Left cardiac atrium (tissue), 4 donors: ENCODE data around the gene BNIP3. TPM values are rescaled to one million over a fixed set of nuclear protein-coding genes. Genes with fewer than 3 reads are reported as not detected.
"Not testable (repeated sequence)": the region's sequence is repeated elsewhere in the genome, so short reads cannot be mapped to it uniquely, and the experiment has no call there.

Source experiments
- ATAC-seq, 2 donors: fragments of 200-7000 bp; cut with Tn5 transposase; one replicate each; pipeline ENCODE4 v1.9.1; 2020; ENCODE audit warnings: mild to moderate bottlenecking in 2 of 2, moderate library complexity in 2 of 2
- DNase-seq: peaks from one replicate; pipeline ENCODE4 v3.0.0-alpha.2; 2020
- intact Hi-C, 2 donors: fragments of 100-400 bp; cut with DNase I; formaldehyde crosslinking; loops; one replicate each; pipeline versions ENCODE4 v1.14.1 to v1.15.1; 2022 to 2023
- total RNA-seq, 2 donors: library from RNA; stranded (reverse); fragmentation: NEBNext Ultra II Directional; extraction: Animal tissue kit (Norgen Biotek cat#: 25700); gene quantifications; one replicate each; pipeline ENCODE4 v1.2.1, GENCODE V29; 2021
- donor health status: DM: no; HTN: yes; CAD: no.
- donor health status: DM: no; HTN: yes; CAD: no; lungs with severe emphysema.
- donor health status: DM: yes; HTN: yes; CAD: no.
- donor health status: Dilated cardiomyopathy.

Gene BNIP3
- total RNA-seq, 2 donors from 2014 or later, result 67.1 to 87.1 TPM

DNA sequence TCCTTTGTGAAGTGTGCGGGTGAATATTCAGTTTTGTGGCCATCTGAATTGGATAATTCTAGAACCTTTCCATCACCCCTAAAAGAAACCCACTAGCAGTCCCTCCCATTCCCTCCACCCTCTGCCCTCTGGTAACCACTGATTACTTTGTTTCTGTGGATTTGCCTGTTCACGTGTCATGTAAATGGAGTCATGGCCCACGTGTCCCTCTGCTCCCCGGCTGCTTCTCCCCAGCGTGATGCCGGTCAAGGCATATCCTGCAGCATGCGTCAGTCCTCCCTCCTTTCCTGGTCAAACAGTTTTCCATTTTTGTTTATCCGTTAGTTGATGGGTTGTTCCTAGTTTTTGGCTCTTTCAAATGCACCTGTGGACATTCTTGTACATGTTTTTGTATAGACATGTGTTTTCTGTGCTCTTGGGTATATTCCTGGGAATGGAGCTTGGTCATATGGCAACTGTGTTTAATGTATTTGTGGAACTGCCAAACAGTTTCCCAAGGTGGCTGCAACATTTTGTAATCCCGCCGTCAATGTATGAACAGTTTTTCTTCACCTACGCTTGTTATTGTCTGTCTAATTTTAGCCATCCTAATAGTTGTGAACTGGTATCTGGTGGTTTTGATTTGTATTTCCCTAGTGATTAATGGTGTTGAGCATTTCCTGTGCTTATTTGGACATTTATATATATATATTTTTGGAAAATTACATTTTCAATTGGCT is 58.5 kb downstream of the BNIP3 start:
- intact Hi-C loops, result no loop called here
- no peak for ATAC-seq
- no peak for DNase-seq

GRCh38 chr10:131921184-131921583 is 60.5 kb downstream of the BNIP3 start:
- ATAC-seq, result no peak
- no peak for DNase-seq
- intact Hi-C loops, result no loop called here

- intact Hi-C loops, result no loop called here
- DNase-seq, result no peak
Measured at GRCh38 chr10:131920693-131921092, 61.0 kb downstream of the BNIP3 start.

GRCh38 chr10:131920151-131920550 is 61.6 kb downstream of the BNIP3 start:
- no peak for DNase-seq
- intact Hi-C loops, result no loop called here
- no peak for ATAC-seq

More at GRCh38 chr10:131920693-131921092, 61.0 kb downstream of the BNIP3 start:
- ATAC-seq, result no peak

GRCh38 chr10:131919461-131919860 is 62.3 kb downstream of the BNIP3 start:
- ATAC-seq, DNase-seq, intact Hi-C loops: not testable (repeated sequence)

Other genes starting within 250 kb of the BNIP3 start
- 10 to 100 TPM; 30.0 to 38.4 TPM for gene PPP2R2D, start 80.9 kb downstream of the BNIP3 start, total RNA-seq
- gene JAKMIP3, start 84.0 kb upstream of the BNIP3 start, total RNA-seq, result 1 to 10 TPM in 1 of 2 donors, under 1 TPM in 1; 0.44 to 1.1 TPM
- gene DPYSL4, start 205.0 kb upstream of the BNIP3 start, total RNA-seq, result 1 to 10 TPM; 1.4 to 9.9 TPM